Measurements from ENCODE around the gene TMPRSS15.

DNA sequence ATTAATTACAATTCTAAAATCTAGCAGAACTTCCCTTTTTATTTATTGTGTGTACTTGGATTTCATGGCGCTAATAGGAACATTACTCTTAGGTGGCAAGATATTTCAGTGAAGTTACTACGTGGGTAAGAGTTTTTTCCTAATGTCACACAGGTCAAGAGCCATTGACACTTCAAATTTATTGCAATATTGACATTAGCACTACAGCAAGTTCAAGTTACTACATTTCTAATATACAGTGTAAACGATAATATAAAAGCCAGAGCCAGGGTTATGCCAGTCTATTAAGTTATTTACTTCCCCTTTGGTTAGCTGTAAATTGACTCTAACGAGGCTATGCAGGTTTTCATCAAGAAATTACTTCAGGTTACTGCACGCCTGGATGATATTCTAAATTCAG is 129.2 kb downstream of the TMPRSS15 start:
- TF ChIP-seq, protein P1, sequence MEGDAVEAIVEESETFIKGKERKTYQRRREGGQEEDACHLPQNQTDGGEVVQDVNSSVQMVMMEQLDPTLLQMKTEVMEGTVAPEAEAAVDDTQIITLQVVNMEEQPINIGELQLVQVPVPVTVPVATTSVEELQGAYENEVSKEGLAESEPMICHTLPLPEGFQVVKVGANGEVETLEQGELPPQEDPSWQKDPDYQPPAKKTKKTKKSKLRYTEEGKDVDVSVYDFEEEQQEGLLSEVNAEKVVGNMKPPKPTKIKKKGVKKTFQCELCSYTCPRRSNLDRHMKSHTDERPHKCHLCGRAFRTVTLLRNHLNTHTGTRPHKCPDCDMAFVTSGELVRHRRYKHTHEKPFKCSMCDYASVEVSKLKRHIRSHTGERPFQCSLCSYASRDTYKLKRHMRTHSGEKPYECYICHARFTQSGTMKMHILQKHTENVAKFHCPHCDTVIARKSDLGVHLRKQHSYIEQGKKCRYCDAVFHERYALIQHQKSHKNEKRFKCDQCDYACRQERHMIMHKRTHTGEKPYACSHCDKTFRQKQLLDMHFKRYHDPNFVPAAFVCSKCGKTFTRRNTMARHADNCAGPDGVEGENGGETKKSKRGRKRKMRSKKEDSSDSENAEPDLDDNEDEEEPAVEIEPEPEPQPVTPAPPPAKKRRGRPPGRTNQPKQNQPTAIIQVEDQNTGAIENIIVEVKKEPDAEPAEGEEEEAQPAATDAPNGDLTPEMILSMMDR (IDR thresholded peaks at IDR 0.05) = no peak
- no peak for TF ChIP-seq POLR2A (IDR thresholded peaks at IDR 0.05)

Data from thyroid gland (tissue), 4 donors.